Nephron progenitor cell (in vitro differentiated cells): ENCODE data around the gene PPP2R2D.
"Not testable (repeated sequence)": the region's sequence is repeated elsewhere in the genome, so short reads cannot be mapped to it uniquely, and the experiment has no call there.

ENCODE experiments used
- DNase-seq: peaks from one replicate; pipeline ENCODE4 v3.0.0; 2021
- H3K27ac Mint-ChIP-seq: 2 replicates; pipeline ENCODE4 v1.8.0; 2021; ENCODE audit warnings: mild to moderate bottlenecking, moderate library complexity, mixed read lengths
- H3K27me3 Mint-ChIP-seq: 2 replicates; pipeline ENCODE4 v1.8.0; 2021; ENCODE audit warnings: mild to moderate bottlenecking, low read depth, mixed read lengths; ENCODE audit not compliant: poor library complexity
- H3K36me3 Mint-ChIP-seq: 2 replicates; pipeline ENCODE4 v1.8.0; 2021; ENCODE audit warnings: low read depth, mixed read lengths
- H3K4me1 Mint-ChIP-seq: 2 replicates; pipeline ENCODE4 v1.8.0; 2021; ENCODE audit warnings: mixed read lengths
- H3K4me3 Mint-ChIP-seq: 2 replicates; pipeline ENCODE4 v1.8.0; 2021; ENCODE audit warnings: mild to moderate bottlenecking, moderate library complexity, mixed read lengths
- H3K9me3 Mint-ChIP-seq: 2 replicates; pipeline ENCODE4 v1.8.0; 2021; ENCODE audit warnings: mild to moderate bottlenecking, moderate library complexity, mixed read lengths
- TF ChIP-seq, protein P1 (sequence below): fragments of 200-600 bp; sonication (generic); IDR thresholded peaks from 2 replicates; pipeline ENCODE4 v1.5.0; 2021; ENCODE audit warnings: antibody characterized with exemption

PPP2R2D gene

DNA sequence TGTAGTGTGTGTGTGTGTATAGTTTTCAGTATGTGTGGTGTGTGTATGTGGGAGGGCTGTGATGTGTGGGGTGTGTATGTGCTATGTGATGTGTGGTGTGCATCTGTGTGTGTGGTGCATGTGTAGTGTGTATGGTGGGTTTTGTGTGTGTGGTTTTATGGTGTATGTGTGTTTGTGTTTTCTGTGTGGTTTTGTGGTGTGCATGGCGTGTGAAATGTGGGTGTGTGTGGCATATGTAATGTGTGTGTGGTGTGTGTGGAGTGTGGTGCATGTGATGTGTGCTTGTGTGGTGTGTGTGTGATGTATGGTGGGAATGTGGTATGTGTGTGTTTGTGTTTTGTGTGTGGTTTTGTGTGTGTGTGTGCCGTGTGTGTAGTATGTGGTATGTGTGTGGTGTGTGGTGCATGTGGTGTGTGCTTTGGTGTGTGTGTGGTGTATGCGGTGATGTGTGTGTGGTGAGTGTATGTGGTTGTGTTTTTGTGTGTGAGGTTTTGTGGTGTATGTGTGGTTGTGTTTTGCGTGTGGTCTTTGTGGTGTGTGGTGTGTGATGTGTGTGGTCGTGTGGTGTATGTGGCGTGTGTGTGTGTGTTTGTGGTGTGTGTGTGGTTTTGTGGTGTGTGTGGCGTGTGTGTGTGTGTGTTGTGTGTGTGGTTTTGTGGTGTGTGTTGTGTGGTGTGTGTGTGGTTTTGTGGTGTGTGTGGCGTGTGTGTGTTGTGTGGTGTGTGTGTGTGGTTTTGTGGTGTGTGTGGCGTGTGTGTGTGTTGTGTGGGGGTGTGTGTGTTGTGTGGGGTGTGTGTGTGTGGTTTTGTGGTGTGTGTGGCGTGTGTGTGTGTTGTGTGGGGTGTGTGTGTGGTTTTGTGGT lies 18.0 kb upstream of the PPP2R2D start:
- H3K4me1 Mint-ChIP-seq, result peaks cover 17% of the 10 kb centered on the region
- H3K36me3 Mint-ChIP-seq, result no peaks in the 10 kb centered on the region
- H3K27ac Mint-ChIP-seq, result no peak overlapping the region
- peaks cover 18% of the 10 kb centered on the region for H3K27me3 Mint-ChIP-seq
- DNase-seq, result no peak
- peaks cover 24% of the 10 kb centered on the region for H3K9me3 Mint-ChIP-seq
- no peak overlapping the region for H3K4me3 Mint-ChIP-seq
- TF ChIP-seq, protein P1, sequence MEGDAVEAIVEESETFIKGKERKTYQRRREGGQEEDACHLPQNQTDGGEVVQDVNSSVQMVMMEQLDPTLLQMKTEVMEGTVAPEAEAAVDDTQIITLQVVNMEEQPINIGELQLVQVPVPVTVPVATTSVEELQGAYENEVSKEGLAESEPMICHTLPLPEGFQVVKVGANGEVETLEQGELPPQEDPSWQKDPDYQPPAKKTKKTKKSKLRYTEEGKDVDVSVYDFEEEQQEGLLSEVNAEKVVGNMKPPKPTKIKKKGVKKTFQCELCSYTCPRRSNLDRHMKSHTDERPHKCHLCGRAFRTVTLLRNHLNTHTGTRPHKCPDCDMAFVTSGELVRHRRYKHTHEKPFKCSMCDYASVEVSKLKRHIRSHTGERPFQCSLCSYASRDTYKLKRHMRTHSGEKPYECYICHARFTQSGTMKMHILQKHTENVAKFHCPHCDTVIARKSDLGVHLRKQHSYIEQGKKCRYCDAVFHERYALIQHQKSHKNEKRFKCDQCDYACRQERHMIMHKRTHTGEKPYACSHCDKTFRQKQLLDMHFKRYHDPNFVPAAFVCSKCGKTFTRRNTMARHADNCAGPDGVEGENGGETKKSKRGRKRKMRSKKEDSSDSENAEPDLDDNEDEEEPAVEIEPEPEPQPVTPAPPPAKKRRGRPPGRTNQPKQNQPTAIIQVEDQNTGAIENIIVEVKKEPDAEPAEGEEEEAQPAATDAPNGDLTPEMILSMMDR, result no peak

DNA sequence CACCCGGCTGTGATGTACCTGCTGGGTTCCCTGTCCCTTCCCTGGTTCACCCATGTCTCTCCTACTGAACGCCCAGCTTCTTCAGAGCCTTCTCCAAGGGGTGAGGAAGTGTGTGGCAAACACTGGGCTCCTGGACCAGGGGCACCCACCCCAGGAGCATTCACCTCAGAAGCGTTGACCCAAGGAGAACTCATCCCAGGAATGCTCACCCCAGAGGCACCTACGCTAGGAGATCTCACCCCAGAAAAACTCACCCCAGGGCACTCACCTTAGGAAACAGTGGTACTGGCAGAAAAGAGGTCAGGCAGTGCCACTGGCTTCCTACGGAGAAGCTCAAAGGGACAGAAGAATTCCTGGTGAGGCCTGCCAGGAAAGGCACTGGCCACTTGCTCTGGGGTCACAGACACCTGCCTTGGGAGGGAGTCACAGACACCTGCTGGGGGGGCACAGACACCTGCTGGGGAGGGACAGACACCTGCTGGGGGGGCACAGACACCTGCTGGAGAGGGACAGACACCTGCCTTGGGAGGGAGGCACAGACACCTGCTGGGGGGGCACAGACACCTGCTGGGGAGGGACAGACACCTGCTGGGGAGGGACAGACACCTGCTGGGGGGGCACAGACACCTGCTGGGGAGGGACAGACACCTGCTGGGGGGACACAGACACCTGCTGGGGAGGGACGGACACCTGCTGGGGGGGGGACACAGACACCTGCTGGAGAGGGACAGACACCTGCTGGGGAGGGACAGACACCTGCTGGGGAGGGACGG lies 17.0 kb upstream of the PPP2R2D start:
- not testable (repeated sequence) for DNase-seq, H3K4me3 Mint-ChIP-seq, H3K36me3 Mint-ChIP-seq, H3K27ac Mint-ChIP-seq
- H3K27me3 Mint-ChIP-seq, result peaks cover 13% of the 10 kb centered on the region
- peaks cover 15% of the 10 kb centered on the region for H3K9me3 Mint-ChIP-seq
- peaks cover 17% of the 10 kb centered on the region for H3K4me1 Mint-ChIP-seq

DNA sequence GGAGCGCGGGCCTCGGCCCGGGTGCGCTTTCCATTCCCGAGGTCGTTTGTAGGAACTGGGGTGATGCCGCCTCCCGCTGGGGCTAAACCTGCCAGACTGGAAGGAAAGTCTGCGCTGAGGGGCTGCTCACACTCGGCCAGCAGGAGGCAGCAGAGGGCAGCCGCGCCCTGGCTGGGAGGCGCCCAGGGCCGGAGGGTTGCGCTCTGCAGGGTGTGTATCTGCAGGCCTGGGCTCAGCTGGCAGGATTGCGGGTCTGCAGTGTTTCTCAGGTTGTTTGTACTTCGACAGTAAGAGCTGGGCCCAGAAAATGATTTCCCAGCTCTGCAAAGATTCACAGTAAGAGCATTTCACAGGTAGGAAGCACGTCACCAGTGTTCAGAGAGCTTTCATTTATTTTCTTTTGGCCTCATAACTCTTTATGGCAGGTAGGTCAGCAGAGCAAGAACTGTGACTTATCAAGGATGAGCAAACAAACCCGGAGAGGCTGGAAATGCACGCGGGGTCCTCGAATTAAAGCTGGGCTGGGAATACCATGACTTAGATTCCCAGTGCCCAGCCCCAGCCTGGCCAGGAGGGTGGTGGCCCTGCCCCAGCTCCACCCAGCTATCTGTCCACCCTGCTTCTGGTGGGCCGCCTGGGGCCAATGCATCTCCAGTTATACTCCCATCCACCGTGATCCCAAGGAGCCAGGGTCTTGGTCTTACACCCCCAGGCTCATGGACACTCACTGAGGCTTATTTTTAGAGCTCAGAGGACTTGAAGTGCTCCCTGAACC lies 15.2 kb upstream of the PPP2R2D start:
- TF ChIP-seq, protein P1, result peak; percentile 91
- peaks cover 6% of the 10 kb centered on the region for H3K27me3 Mint-ChIP-seq
- peak; percentile 85 for DNase-seq
- H3K36me3 Mint-ChIP-seq, result no peaks in the 10 kb centered on the region
- H3K4me1 Mint-ChIP-seq, result peaks cover 17% of the 10 kb centered on the region
- no peak overlapping the region for H3K27ac Mint-ChIP-seq
- peaks cover 7% of the 10 kb centered on the region for H3K9me3 Mint-ChIP-seq
- H3K4me3 Mint-ChIP-seq, result no peak overlapping the region

DNA sequence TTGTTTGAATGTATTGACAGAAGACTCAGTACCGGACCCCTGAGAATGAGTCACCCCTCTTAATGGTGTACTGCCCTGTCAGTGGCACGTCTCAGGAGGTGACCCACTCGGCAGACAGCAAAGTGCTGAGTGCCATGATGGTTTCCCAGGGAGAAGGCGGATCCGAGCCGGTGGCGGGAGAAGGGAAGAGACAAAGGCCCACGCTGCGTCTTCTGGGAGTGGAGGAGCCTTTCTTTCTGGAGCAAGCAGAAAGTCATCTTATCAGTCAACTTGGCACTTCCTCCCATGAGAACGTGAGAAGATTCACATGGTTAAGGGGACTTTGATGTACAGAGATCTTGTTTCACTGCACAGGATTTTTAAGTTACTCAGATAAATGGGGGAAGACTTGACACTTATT lies 14.6 kb upstream of the PPP2R2D start:
- no peak for DNase-seq

DNA sequence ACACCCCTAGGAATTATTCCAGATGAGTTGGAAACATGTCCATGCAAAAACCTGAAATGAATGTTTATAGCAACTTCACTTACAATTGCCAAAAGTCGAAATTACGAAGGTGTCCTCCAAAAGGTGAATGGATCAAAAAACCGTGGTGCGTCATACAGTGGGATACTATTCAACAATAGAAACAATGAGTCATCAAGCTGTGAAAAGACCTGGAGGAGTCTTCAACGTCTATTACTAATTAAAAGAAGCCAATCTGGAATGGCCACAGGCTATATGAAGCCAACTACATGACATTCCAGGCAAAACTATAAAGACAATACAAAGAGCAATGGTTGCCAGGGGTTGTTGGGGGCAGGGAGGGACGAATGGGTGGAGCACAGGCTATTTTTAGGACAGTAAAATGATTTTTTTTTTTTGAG lies 12.6 kb upstream of the PPP2R2D start:
- no peaks in the 10 kb centered on the region for H3K36me3 Mint-ChIP-seq
- no peak overlapping the region for H3K27ac Mint-ChIP-seq
- H3K4me1 Mint-ChIP-seq, result peaks cover 17% of the 10 kb centered on the region
- TF ChIP-seq, protein P1, result no peak
- H3K4me3 Mint-ChIP-seq, result no peak overlapping the region
- peaks cover 16% of the 10 kb centered on the region for H3K27me3 Mint-ChIP-seq
- peaks cover 7% of the 10 kb centered on the region for H3K9me3 Mint-ChIP-seq
- no peak for DNase-seq

More for the DNA sequence above, 14.6 kb upstream of the PPP2R2D start:
- Mint-ChIP-seq H3K4me3 (no peak overlapping the region), H3K36me3 (no peaks in the 10 kb centered on the region), H3K4me1 (peaks cover 17% of the 10 kb centered on the region), H3K9me3 (peaks cover 7% of the 10 kb centered on the region), H3K27ac (no peak overlapping the region), H3K27me3 (peaks cover 2% of the 10 kb centered on the region)
- TF ChIP-seq, protein P1, result no peak

DNA sequence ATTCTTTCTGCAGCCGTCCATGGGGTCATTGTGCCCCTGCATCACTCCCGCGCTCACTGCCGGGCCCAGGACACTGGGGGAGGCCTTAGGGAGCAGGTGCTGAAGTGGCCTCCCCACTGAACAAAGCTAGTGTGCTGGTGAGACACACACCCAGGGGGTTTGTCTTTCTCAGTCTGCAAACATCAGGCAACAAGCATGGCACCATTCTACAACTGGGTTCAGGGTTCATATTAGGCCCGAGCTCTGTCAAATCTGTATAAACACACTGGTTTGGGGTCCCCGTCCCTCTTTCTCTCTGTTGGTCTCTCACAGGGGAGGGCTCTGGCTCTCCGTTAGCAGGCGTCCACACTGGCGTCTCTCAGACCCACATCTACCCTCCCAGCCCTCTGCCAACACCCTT lies 11.1 kb upstream of the PPP2R2D start:
- no peak overlapping the region for H3K4me3 Mint-ChIP-seq
- H3K36me3 Mint-ChIP-seq, result no peaks in the 10 kb centered on the region
- TF ChIP-seq, protein P1, result no peak
- no peak for DNase-seq
- H3K4me1 Mint-ChIP-seq, result peaks cover 17% of the 10 kb centered on the region
- H3K27me3 Mint-ChIP-seq, result peaks cover 25% of the 10 kb centered on the region
- H3K27ac Mint-ChIP-seq, result no peak overlapping the region
- no peaks in the 10 kb centered on the region for H3K9me3 Mint-ChIP-seq
